Body of pancreas (tissue), 4 donors: ENCODE measurements around the gene ZNF644. TPM values are rescaled to one million over a fixed set of nuclear protein-coding genes. Genes with fewer than 3 reads are reported as not detected.
A peak's percentile ranks its signal among the peaks of the same experiment; 100 is the strongest.
"Not testable (repeated sequence)": the region's sequence is repeated elsewhere in the genome, so short reads cannot be mapped to it uniquely, and the experiment has no call there.

Experiments used
- ATAC-seq: fragments of 150-250 bp; one replicate; pipeline ENCODE4 v1.9.1; 2016
- DNase-seq, 4 donors: peaks; one replicate each; pipeline ENCODE4 v3.0.0-alpha.2; 2019
- H3K27ac ChIP-seq, 4 donors: fragments of 200-600 bp; sonication (generic); 1 replicate in 3 of 4; 2 replicates in 1 of 4; pipeline versions ENCODE4 v1.5.1 to v1.6.1; 2016 to 2019; ENCODE audit warnings: mild to moderate bottlenecking in 1 of 4, mixed read lengths in 1 of 4, moderate library complexity in 1 of 4
- H3K27me3 ChIP-seq, 2 donors: fragments of 200-600 bp; sonication (generic); one replicate each; pipeline ENCODE4 v1.6.0; 2016; ENCODE audit warnings: mild to moderate bottlenecking in 1 of 2
- H3K36me3 ChIP-seq, 2 donors: fragments of 200-600 bp; sonication (generic); replicated peaks in 1 of 2; 2 replicates each; pipeline ENCODE4 v1.5.1; 2016; ENCODE audit warnings: low read depth in 2 of 2; ENCODE audit not compliant: insufficient read depth in 1 of 2
- H3K4me1 ChIP-seq: fragments of 200-600 bp; sonication (generic); one replicate; pipeline ENCODE4 v1.6.0; 2016
- H3K4me3 ChIP-seq, 2 donors: fragments of 200-600 bp; sonication (generic); 1 replicate in 1 of 2; 2 replicates in 1 of 2; pipeline ENCODE4 v1.5.1; 2016 to 2019
- H3K9me3 ChIP-seq, 3 donors: fragments of 200-600 bp; sonication (generic); 1 replicate in 2 of 3; 2 replicates in 1 of 3; pipeline ENCODE4 v1.5.1; 2016
- CTCF ChIP-seq, 7 experiments: fragments of 450-650 bp in 4 of 7; fragments of 200-600 bp in 3 of 7; sonication (generic) in 3 of 7; IDR thresholded peaks; one replicate each; pipeline ENCODE4 v1.5.1; 2016 to 2019; ENCODE audit warnings: antibody characterized with exemption in 7 of 7
- POLR2A ChIP-seq, 3 donors: fragments of 450-650 bp; IDR thresholded peaks; one replicate each; pipeline ENCODE4 v1.6.1; 2016; ENCODE audit warnings: antibody characterized with exemption in 3 of 3, mild to moderate bottlenecking in 2 of 3
- WGBS, 2 donors: methylation state at CpG; one replicate each; pipeline ENCODE4 v1.1.5; 2017; 5-methylcytosine and 5-hydroxymethylcytosine counted together
- intact Hi-C: fragments of 100-400 bp; cut with DNase I; formaldehyde crosslinking; loops from one replicate; pipeline ENCODE4 v1.15.1; 2023
- total RNA-seq, 2 donors: library from RNA; depleted of rRNA; stranded (reverse); fragments of >200 nt; gene quantifications; one replicate each; pipeline ENCODE4 v1.1.0, GENCODE V29; 2016

The ZNF644 gene
- total RNA-seq, 2 donors from 2014 or later: 41.0 to 47.1 TPM

- DNase-seq: no peak
- Histone ChIP-seq H3K36me3 (no peaks in the 10 kb centered on the region), H3K9me3 (no peaks in the 10 kb centered on the region), H3K4me3 (no peak overlapping the region), H3K27ac (no peak overlapping the region), H3K4me1 (no peaks in the 10 kb centered on the region), H3K27me3 (no peaks in the 10 kb centered on the region)
- intact Hi-C loops: no loop called here
- TF ChIP-seq POLR2A (IDR thresholded peaks at IDR 0.05): no peak
- ATAC-seq: no peak
- WGBS, 2 donors: 89 to 93% methylated on average over 1 of the region's 1 CpG
These were observed 23.4 kb upstream of the ZNF644 start for GRCh38 chr1:91045284-91045683.

GRCh38 chr1:91044776-91045175, 22.9 kb upstream of the ZNF644 start:
- H3K9me3 ChIP-seq, intact Hi-C loops, H3K36me3 ChIP-seq, H3K4me1 ChIP-seq, DNase-seq, H3K27me3 ChIP-seq, H3K27ac ChIP-seq, H3K4me3 ChIP-seq, ATAC-seq: not testable (repeated sequence)
- WGBS, 2 donors: 43 to 60% methylated on average over 2 of the region's 2 CpGs

GRCh38 chr1:91042372-91042771, 20.5 kb upstream of the ZNF644 start:
- H3K4me1 ChIP-seq, H3K4me3 ChIP-seq, H3K36me3 ChIP-seq, H3K9me3 ChIP-seq, intact Hi-C loops, ATAC-seq, H3K27me3 ChIP-seq, DNase-seq, H3K27ac ChIP-seq: not testable (repeated sequence)
- WGBS, 2 donors: 71 to 85% methylated on average over 2 of the region's 2 CpGs

GRCh38 chr1:91038582-91038981, 16.7 kb upstream of the ZNF644 start:
- H3K36me3 ChIP-seq: no peaks in the 10 kb centered on the region
- H3K27me3 ChIP-seq: no peaks in the 10 kb centered on the region
- no peak overlapping the region for H3K4me3 ChIP-seq
- no peak for ATAC-seq
- H3K9me3 ChIP-seq: no peaks in the 10 kb centered on the region
- no peak overlapping the region for H3K27ac ChIP-seq
- intact Hi-C loops: no loop called here
- no peak for DNase-seq
- H3K4me1 ChIP-seq: peaks cover 8% of the 10 kb centered on the region
- 91 to 95% methylated on average over 5 of the region's 5 CpGs for WGBS, 2 donors
- TF ChIP-seq CTCF (IDR thresholded peaks at IDR 0.05): no peak
- no peak for TF ChIP-seq POLR2A (IDR thresholded peaks at IDR 0.05)

- DNase-seq (peak in 1 of 4 donors; percentile 17), ATAC-seq (no peak)
- Histone ChIP-seq H3K4me1 (peaks cover 8% of the 10 kb centered on the region), H3K27me3 (no peaks in the 10 kb centered on the region), H3K27ac (no peak overlapping the region), H3K9me3 (no peaks in the 10 kb centered on the region), H3K36me3 (no peaks in the 10 kb centered on the region), H3K4me3 (no peak overlapping the region)
- WGBS, 2 donors: 51 to 52% methylated on average over 4 of the region's 4 CpGs
- no peak for TF ChIP-seq CTCF (IDR thresholded peaks at IDR 0.05)
- no peak for TF ChIP-seq POLR2A (IDR thresholded peaks at IDR 0.05)
- intact Hi-C loops: no loop called here
These were observed 15.3 kb upstream of the ZNF644 start for GRCh38 chr1:91036894-91037829.

GRCh38 chr1:91032349-91032748, 10.5 kb upstream of the ZNF644 start:
- Histone ChIP-seq H3K9me3 (no peaks in the 10 kb centered on the region), H3K27ac (no peak overlapping the region), H3K4me1 (peaks cover 8% of the 10 kb centered on the region), H3K36me3 (no peaks in the 10 kb centered on the region), H3K4me3 (no peak overlapping the region), H3K27me3 (no peaks in the 10 kb centered on the region)
- no peak for ATAC-seq
- intact Hi-C loops: no loop called here
- DNase-seq: no peak
- TF ChIP-seq POLR2A (IDR thresholded peaks at IDR 0.05) (no peak), CTCF (IDR thresholded peaks at IDR 0.05) (no peak)
